Fibroblast of lung (primary cell): ENCODE results near the gene SLC22A4.

ENCODE experiments used
- CTCF ChIP-seq, 2 donors: IDR thresholded peaks in 1 of 2; conservative IDR thresholded peaks in 1 of 2; 1 replicate in 1 of 2; 2 replicates in 1 of 2; pipeline ENCODE4 v1.5.1; 2011 to 2012; ENCODE audit warnings: low read length in 2 of 2, control low read depth in 1 of 2, inconsistent platforms in 1 of 2, low read depth in 1 of 2, mild to moderate bottlenecking in 1 of 2
- EZH2 ChIP-seq: IDR thresholded peaks from 2 replicates; pipeline ENCODE4 v1.5.1; 2012; ENCODE audit warnings: low read length, control low read depth, mild to moderate bottlenecking; ENCODE audit errors: missing control alignments

GRCh38 chr5:132297211-132297940 lies 3.2 kb downstream of the SLC22A4 start:
- TF ChIP-seq CTCF (conservative IDR thresholded peaks at IDR 0.05 in 1 of 2, IDR thresholded peaks at IDR 0.05 in 1 of 2; ENCODE audit: low read depth in 1 of 2, low read length in 2 of 2): no peak
- no peak for TF ChIP-seq EZH2
